ENCODE measurements around the gene WWC1.

- no peak for TF ChIP-seq PML (IDR thresholded peaks at IDR 0.05; ENCODE audit: low read length)
- no peak for TF ChIP-seq CREB1 (IDR thresholded peaks at IDR 0.05; ENCODE audit: low read depth)
- no peak for TF ChIP-seq CTCF (IDR thresholded peaks at IDR 0.05 in 2 of 3, conservative IDR thresholded peaks at IDR 0.05 in 1 of 3; ENCODE audit: control insufficient read depth in 2 of 3, extremely low read depth in 1 of 3, insufficient read depth in 1 of 3, low read depth in 3 of 3, low read length in 3 of 3)
- no peak for TF ChIP-seq ZNF687 (IDR thresholded peaks at IDR 0.05)
- no peak for TF ChIP-seq BCLAF1 (IDR thresholded peaks at IDR 0.05)
- no peak for TF ChIP-seq ZSCAN29 (IDR thresholded peaks at IDR 0.05)
- no peak for TF ChIP-seq NR2F1 (conservative IDR thresholded peaks at IDR 0.05)
- TF ChIP-seq BHLHE40 (IDR thresholded peaks at IDR 0.05; ENCODE audit: borderline replicate concordance in 1 of 2, low read depth in 2 of 2, low read length in 1 of 2), result no peak
Measured at GRCh38 chr5:168447808-168448207, 156.4 kb downstream of the WWC1 start.
